ENCODE results near the gene CACNA1C.

Gene CACNA1C

DNA sequence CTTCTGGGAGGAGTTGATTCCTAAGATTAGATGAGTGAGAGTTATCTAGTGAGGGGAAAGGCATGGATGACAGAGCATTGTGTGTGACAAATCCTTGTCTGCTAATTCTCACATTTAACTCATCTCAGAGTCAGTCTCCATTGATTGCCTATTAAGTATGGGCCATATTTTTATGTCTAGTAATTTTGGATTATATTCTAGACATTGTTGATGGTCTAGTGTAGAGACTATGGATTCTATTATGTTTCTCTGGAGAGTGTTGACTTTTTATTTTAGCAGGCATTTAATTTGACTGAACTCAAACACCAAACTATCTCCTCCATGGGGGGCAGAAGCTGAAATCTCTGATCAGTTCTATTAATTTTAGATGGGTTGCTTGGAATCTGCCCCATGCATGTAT lies 114.4 kb downstream of the CACNA1C start:
- DNase-seq (ENCODE audit: extremely low read depth in 1 of 2, low read depth in 1 of 2), result no peak

DNA sequence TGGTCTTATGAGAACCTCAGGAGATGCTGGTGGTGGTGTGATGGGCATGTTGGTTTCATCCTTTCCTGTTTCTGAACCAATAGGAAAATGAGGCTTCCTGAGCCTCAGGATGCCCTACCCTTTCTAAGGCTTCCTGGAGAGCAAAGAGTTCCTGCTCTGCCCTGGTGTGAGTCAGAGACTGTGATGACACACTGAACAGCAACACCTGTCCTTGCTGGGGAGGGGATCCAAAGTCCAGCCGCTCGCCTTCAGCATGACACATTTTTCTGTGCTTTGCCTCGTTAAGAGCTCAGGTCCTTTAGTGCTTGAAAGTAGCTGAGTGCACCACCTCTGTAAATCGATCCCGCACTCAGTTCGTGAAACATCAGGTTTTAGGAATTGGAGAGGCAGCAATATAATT lies 116.0 kb downstream of the CACNA1C start:
- DNase-seq (ENCODE audit: extremely low read depth in 1 of 2, low read depth in 1 of 2), result no peak

DNA sequence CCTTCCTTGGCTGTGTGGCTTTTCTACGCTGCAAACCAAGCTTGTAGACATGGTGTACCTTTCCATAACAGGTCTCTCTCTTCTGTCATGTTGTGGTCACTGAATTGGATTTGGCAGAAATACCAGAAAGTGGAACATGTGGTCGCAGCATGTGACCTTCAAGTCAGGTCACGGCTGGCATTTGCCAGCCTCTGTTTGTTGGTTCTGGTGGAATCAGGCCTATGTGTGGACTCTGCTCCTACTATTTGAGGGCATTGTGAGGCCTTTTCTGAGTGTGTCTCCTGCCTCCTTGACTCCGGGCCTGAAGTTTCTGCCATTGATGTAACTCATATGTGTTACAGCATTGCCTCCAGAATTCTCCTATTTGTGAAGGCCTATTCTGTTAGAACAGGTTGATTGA lies 116.7 kb downstream of the CACNA1C start:
- DNase-seq (ENCODE audit: extremely low read depth in 1 of 2, low read depth in 1 of 2), result no peak

DNA sequence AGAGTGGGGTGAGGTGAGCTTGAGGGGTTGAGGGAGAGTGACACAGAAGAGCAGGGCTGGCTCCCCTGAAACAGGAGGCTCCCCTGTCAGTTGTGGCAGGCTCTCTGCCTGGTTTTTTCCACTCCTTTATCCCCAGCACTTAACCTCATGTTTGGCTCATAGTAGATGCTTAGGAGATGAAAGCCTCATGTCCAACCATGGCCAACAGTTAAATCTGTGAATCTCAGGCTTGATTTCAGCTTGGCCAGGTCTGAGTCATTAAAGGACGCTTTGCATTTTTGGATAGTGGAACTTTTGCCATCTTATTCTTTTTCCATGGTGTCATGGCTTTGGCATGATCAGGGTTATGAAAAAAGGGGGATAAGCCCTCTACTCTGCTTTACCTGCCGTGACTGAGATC lies 117.2 kb downstream of the CACNA1C start:
- DNase-seq (ENCODE audit: extremely low read depth in 1 of 2, low read depth in 1 of 2), result no peak

DNA sequence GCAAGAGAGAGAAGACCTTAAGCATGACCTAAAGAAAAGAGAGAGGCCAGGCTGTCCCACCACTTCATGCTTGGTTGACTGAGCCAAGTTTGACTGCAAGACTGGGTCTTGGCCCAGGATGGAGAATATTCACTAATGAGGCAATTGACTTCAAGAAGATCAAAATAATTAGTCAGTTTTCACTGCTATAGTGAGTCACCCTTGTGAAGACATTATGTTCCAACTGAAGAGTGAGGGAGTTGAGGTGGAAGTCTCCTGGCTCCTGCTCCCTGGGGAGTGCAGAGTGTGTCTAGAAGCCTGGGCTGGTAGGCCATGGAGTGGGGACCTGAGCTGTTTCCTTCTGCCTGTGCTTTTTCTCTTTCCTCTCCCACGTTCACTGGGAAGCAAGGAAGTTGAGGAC lies 117.6 kb downstream of the CACNA1C start:
- DNase-seq (ENCODE audit: extremely low read depth in 1 of 2, low read depth in 1 of 2), result no peak

DNA sequence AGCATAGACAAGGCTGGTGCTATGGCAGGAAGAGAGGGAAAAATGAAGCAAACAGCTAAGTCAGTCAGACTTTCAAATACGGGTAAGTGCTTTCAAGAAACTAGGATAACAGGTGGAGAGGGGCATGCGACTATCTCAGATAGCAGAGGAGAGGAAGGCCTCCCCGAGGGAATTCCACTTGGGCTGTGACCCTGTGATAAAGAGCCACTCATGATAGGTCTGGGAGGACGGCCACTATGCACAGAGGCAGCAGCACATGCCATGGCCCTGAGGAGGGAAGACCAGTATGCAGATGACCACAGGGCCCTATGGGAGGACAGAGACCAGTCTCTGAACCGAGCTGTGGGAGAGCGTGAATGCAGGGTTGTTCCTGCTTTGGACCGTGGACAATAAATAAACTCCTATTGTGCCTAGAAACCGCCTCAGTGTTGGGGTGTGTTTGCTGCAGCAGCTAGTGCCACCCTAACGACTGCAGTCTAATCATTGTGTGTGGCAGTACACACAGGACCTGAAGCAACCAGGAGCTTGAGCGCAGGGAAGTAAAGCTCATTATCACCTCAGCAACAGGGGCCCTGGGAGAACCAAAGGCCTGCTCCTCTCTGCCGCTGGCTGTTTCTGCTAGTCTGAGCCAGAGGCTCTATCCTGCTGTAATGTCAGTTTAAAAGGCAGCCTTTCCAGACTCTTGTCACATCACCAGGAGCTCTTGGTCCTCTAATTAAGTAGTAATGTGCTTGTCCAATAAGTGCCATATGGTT lies 119.1 kb downstream of the CACNA1C start:
- no peak for DNase-seq (ENCODE audit: extremely low read depth in 1 of 2, low read depth in 1 of 2)

DNA sequence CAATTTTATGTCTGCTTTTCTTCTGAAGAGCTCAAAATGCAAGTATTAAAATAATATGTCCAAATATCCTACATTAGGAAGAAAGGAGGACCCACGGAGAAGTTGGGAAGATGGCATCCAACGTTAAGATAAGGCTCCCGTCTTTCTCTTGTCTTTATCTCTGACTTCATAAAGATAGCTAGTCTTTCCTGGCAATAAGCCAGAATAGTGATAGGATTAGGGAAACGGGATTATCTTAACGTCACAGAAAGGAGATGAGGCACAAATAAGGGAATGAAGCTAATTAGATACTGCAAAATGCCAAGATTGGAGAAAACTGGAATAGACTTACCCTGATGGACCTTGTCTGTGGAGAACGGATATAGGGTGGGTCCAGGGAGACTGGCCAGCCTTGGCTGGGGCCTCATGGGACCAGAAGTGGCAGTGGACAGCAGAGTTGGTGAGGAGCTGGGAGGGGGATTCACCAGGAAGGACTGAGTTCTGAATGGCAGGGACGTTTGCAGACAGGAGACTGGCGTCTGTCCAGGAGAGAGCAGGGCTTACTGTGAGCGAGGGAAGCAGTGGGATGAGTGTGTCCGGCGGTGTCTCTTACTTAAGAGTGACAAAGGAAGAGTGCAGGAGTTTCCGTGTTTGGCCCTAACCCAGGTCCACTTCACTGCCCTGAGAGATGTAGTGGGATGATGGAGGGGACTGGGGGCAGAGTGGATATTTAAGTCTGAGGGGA lies 119.9 kb downstream of the CACNA1C start:
- no peak for DNase-seq (ENCODE audit: extremely low read depth in 1 of 2, low read depth in 1 of 2)

DNA sequence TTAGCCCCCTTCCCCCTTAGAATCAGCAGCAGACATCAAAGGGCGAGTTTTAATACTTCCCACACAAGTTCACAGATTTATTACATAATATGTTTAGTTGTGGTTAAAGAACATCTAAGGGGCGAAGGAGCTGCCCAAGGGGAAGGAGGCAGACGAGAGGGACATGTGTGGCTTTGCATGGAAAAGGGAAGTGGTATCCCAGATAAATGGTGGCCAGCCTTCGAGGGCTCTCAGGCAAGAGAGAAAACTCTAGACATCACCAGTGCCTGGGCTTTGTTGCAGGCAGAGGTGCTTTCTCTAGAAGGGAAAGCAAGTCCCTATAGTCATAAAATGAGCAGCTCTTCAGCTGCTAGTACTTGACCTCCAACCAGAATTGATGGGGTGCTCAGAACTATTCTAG lies 121.2 kb downstream of the CACNA1C start:
- DNase-seq (ENCODE audit: extremely low read depth in 1 of 2, low read depth in 1 of 2), result no peak

DNA sequence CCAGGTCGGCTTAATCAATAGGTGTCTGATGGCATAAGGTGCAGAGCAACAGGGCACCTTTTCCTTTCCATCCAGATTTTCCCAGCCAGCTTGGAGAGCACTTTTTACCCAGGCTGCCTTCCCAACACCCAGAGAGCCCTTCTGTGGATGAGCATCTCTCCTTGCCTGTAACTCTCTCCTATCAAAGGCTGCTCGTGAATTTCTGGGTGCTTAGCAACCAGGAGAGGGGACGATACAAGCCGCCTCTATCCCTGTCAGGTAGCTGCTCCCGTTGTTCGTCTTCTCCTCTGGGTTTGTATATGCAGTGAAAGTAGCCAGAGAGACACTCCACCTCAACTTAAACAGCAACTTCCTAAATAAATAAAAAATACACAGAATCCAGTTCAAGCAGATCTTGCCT lies 124.2 kb downstream of the CACNA1C start:
- DNase-seq (ENCODE audit: extremely low read depth in 1 of 2, low read depth in 1 of 2), result no peak

DNA sequence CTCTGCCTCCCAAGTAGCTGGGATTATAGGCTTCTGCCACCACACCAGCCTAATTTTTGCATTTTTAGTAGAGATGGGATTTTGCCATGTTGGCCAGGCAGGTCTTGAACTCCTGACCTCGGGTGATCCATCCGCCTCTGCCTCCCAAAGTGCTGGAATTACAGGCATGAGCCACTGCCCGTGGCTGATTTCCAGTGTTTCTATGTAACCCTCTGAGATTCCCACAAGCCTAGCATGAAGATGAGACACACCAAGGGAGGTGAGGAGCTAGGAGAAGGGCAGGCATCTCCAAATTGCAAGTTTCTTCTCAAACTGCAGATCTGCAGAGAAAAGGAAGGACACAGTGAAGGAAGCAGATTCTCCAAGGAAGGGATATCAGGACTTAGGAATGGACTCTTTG lies 125.0 kb downstream of the CACNA1C start:
- DNase-seq (ENCODE audit: extremely low read depth in 1 of 2, low read depth in 1 of 2), result no peak

DNA sequence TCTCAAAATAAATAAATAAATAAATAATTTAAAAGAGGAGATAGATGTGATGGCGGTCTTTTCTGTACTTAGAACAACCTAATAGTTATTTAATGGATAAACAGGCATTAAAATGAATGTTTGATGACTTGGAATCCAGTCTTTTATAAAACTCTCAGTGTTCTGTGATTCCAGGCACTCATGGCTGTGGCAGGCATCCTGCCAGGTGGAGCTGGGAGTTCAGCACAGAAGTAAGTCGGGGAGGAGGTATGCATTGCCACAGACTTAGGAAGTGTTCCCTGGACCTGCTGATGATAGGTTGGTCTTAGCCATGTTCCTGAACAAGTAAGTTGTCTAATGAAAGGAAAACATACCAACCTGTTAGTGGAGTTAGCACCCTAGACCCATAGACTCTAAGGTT lies 126.3 kb downstream of the CACNA1C start:
- no peak for DNase-seq (ENCODE audit: extremely low read depth in 1 of 2, low read depth in 1 of 2)

DNA sequence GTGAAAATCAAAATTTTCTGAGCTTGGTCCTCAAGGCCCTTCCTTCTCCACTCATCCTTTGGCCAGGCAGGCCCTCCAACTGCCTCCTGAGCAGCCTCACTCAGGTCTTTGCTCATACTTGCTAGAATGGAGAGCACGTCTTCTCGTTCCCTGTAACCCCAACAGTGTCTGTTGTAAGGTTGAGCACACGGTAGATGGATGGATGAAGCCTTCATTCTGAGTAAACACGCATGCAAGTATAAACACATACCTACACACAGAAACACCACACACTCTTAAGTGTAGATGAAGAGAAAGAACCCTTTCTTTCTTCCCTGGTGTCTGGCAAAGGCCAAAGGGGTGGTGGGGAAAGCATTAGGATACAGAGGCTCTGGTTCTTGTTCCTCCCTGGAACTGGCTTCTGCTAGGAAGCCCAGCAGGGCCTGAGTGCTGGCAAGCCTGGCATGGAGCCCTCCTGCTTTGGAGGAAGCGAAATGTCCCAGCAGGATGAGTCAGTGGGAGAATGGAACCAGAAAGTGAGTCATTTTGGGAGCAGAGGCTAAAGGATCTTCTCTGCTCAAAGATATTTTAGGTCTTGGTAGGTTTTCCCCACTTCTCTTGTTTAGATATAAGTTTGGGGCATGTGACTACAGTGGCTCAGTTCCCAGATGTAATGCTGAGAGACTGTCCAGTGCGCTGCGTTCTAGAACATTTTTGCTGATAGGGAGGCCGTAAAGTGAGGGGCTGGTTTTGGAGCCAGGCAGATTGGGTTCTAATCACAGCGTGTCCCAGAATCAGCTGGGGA lies 127.4 kb downstream of the CACNA1C start:
- DNase-seq (ENCODE audit: extremely low read depth in 1 of 2, low read depth in 1 of 2), result no peak

DNA sequence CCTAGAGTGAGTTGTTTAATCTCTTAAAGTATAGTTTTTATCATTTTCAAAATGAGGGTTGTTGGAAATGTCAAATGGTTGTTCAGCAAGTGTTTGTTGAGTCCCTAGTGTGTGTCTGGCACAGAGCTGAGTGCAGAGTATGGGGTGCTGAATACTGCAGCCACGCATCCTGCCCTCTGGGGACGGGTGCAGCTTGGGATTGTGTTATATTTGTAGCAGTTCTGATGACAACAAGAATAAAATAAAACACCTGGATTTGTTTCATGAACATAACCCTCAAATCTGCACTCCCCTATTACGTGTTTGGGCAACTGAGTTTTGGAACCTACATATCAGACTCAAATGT lies 127.9 kb downstream of the CACNA1C start:
- DNase-seq (ENCODE audit: extremely low read depth in 1 of 2, low read depth in 1 of 2), result no peak

DNA sequence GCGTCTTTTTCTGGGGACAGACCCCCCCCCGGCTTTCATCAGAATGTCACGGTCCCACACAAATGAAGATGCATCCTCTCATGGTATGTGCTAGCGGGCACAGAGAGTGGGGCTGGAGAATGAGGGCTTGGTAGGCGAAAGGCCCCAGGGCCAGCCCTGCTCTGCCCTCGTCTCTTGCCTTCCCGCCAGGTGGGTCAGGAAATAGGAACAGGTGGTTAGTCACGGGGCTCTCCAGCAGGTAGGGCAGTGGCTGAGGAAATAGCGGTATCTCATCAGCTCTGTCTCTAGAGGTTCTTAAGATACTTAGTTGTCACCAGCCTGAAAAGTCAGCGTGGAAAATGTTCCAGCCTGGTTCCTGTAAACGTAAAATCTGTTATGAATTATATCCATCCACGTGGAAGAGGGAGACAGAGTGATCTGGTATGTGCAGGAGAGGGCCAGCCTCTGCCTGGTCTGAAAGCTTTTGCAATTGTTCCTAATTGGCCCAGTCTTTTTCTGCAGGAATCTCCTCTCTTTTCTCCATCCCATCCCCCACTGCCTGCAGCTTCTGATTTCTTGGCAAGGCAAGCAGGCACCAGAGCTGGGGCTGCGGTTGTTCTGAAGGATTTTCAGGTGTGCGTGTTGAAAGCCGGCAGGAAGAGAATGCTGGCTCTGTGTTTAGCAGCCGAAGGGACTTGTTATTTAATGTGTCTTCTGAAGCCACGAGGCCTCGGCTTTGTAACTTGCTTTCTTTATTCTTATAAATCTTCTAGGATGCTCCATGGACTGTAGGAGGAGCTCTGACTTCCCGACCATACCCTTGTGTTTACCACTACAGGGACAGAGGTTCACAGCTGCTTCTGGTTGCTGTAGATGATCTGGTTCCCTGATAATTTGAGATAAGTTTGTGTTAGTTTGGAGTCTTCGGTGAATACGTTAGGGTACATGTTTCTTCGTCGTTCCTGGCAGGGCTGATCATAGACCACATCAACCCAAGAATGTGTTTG lies 131.1 kb downstream of the CACNA1C start:
- no peak for DNase-seq (ENCODE audit: extremely low read depth in 1 of 2, low read depth in 1 of 2)

DNA sequence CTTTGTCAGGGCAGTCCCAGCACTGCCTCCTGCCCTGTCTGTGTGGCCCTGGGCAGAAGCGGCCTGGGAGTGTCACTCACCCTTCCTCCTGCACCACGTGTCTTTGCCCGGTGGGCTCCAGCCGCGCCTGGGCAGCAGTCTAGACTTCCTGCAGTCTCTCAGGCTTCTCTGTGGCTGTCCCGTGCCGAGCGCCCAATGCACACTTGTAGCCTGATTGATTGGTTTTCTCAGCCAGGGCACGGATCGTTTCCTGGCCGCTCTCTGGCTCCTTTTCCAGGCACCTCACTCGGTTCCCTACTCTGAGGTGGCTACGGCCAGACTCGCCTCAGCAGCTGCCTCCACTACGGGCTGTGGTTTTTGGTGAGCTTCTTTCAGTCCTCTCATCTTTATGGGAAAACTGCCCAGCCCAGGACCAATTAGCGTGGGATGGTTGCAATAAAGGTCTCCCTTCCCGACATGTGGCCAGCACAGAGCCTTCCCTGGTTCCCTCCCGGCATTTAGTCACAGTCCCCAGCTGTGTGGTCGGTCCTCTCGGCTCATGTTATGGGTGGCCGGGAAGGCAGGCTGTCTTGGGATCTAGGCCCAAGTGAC lies 133.1 kb downstream of the CACNA1C start:
- DNase-seq (ENCODE audit: extremely low read depth in 1 of 2, low read depth in 1 of 2), result no peak

DNA sequence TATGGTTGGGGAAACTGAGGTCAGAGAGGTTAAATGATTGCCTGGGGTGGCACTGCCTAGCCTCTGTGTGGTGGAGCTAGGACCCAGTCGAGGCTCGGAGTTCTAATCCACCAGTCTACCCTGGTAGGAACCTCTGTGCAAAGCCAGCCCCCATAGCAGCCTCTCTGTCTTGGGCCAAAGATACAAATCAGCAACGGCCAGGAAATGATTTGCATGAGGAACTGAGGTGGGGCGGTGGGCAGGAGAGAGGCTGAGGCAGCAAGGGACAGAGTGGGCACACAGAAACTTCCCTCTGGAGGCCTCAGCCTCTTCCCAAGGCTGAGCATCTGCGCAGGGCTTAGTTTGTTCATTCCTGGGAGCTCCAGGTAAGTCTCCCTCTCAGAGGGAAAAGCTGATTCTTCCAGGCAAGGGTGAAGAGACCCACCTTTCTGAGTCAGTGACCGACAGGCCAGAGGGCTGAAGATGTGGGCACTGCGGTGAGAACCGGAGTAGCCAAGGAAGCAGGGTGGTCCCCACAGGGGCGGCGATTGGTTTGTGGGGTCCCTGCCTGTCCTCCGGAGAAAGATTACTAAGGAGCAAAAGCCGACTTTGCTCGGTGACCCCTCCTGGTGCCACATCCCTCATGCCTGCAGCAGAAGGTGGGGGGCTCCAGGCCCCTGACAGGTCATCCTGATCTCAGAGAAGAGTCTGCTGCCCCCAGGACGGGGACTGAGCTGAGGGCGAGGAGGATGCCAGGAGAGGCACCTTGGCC lies 134.6 kb downstream of the CACNA1C start:
- DNase-seq (ENCODE audit: extremely low read depth in 1 of 2, low read depth in 1 of 2), result no peak

DNA sequence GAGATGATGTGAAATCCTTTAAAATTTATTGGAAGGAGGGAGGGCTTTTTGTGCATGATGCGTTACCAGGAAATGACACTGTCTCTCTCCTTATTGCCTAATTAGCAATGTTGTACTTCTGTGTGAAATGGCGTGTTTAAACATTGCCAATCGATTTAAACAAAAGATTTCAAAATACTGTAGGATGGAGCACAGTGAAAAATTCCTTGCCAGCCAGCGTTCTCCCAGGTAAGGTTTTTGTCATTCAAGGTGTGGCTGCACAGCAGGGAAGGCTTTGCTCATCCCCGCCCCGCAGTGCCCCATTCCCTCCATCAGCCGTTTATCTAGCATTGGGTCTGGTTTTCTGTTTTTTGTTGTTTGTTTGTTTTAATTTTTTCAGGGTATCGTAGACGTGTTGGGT lies 137.3 kb downstream of the CACNA1C start:
- DNase-seq (ENCODE audit: extremely low read depth in 1 of 2, low read depth in 1 of 2), result no peak

DNA sequence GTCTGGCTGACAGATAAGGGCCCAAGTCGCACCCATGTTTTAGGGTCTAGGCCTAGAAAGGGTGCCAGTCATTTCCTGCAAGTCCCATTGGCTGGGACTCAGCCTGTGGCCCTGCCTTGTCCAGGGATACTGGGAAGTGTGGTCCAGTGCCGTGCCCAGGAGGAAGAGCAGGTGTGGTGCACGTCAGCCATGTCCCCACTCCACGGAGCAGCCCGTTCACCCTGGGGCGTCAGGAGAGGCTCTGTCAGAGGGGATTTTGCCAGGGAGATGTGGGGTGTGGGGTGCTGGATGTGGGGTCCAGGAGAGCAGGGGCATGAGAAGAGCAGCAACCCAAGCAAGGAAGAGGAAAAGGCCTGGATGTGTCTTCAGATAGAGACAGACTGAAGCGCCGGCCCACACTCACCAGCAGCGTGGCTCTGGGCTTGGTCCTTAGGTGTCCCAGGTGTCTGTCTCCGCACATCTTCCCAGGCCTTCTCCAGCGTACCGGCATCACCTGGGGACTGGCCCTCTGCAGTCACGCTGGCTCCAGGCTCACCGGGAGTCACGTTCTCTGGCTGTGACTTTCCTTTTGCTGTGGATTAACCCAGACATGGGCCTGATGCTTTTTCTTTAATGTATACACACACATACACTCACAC lies 138.2 kb downstream of the CACNA1C start:
- DNase-seq (ENCODE audit: extremely low read depth in 1 of 2, low read depth in 1 of 2), result no peak

DNA sequence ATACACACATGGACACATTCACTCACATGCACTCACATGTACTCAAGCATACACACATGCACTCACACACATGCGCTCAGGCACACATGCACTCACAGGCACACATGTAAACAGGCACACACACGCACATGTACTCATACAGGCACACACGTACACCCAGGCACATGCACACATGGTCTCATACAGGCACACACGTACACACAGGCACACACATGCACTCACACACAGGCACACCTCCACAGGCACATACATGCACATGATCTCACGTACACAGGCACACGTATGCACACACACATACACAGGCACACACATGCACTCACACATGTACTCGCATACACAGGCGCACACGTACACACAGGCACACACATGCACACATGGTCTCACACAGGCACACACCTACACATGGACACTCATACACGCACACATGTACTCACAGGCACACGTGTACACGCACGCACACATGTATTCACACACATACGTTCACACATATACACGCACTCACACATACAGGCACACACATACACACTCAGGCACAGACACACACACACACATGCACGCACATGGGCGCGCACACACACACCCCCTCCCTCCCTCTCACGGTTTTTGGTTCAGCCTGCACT lies 138.9 kb downstream of the CACNA1C start:
- DNase-seq (ENCODE audit: extremely low read depth in 1 of 2, low read depth in 1 of 2), result no peak

Data from activated CD8-positive, alpha-beta memory T cell treated with anti-CD3 and anti-CD28 coated beads for 1 hour (primary cell).